Panc1 (cell line): ENCODE measurements around the gene HPN. TPM values are rescaled to one million over a fixed set of nuclear protein-coding genes. Genes with fewer than 3 reads are reported as not detected.

Experiments used
- ATAC-seq: fragments of 200-7000 bp; cut with Tn5 transposase; 2 replicates; pipeline ENCODE4 v1.9.1; 2020; ENCODE audit warnings: mild to moderate bottlenecking, moderate library complexity
- BruUV-seq: library from RNA; stranded (reverse); fragments of 400-500 nt; replicated peaks from 2 replicates; lab custom pipeline; 2021; lab: Mats Ljungman, UMichigan
- CTCF ChIA-PET: fragments of 300-600 bp; sonication (Branson Sonifier 250); formaldehyde crosslinking; loops from one replicate; lab custom pipeline; 2022; ENCODE audit warnings: antibody characterized with exemption; lab: Charles Lee
- POLR2A ChIA-PET: fragments of 300-600 bp; sonication (Branson Sonifier 250); formaldehyde crosslinking; loops from one replicate; lab custom pipeline; 2022; ENCODE audit warnings: antibody characterized with exemption; lab: Charles Lee
- DNase-seq: peaks from one replicate; pipeline ENCODE4 v3.0.0-alpha.2; 2010; ENCODE audit warnings: low read depth, low spot score
- H3K27ac ChIP-seq: 2 replicates; pipeline ENCODE4 v1.5.1; 2011; ENCODE audit warnings: mild to moderate bottlenecking, low read length, inconsistent platforms
- H3K27me3 ChIP-seq: fragments of 200-500 bp; sonication (Bioruptor generic); 2 replicates; pipeline ENCODE4 v1.6.0; 2014; ENCODE audit warnings: low read length, inconsistent platforms; ENCODE audit not compliant: control insufficient read depth, insufficient read depth
- H3K36me3 ChIP-seq: fragments of 200-500 bp; sonication (Bioruptor generic); 2 replicates; pipeline ENCODE4 v1.5.1; 2014; ENCODE audit warnings: inconsistent platforms, mild to moderate bottlenecking, low read length, moderate library complexity; ENCODE audit not compliant: control insufficient read depth, insufficient read depth
- H3K4me1 ChIP-seq: 2 replicates; pipeline ENCODE4 v1.5.1; 2011; ENCODE audit warnings: inconsistent platforms, mild to moderate bottlenecking, low read length, moderate library complexity; ENCODE audit not compliant: control insufficient read depth, insufficient read depth
- H3K4me3 ChIP-seq, 2 experiments: 2 replicates each; pipeline ENCODE4 v1.5.1; 2011 to 2012; ENCODE audit warnings: low read depth in 2 of 2, low read length in 2 of 2, mild to moderate bottlenecking in 2 of 2, inconsistent platforms in 1 of 2, moderate library complexity in 1 of 2
- H3K9me3 ChIP-seq: fragments of 200-500 bp; sonication (Bioruptor generic); 2 replicates; pipeline ENCODE4 v1.5.1; 2014; ENCODE audit warnings: low read depth, mild to moderate bottlenecking, inconsistent platforms, low read length, moderate library complexity; ENCODE audit not compliant: control insufficient read depth, insufficient read depth
- POLR2AphosphoS5 ChIP-seq: IDR thresholded peaks from 2 replicates; pipeline ENCODE4 v1.6.1; 2012; ENCODE audit warnings: mild to moderate bottlenecking, low read depth, low read length, moderate library complexity
- REST ChIP-seq, 2 experiments: IDR thresholded peaks; 2 replicates each; pipeline ENCODE4 v1.6.1; 2011 to 2012; ENCODE audit warnings: low read depth in 2 of 2, control low read depth in 1 of 2, low read length in 1 of 2, mild to moderate bottlenecking in 1 of 2, moderate library complexity in 1 of 2; ENCODE audit not compliant: insufficient read depth in 1 of 2
- SIN3A ChIP-seq: IDR thresholded peaks from 2 replicates; pipeline ENCODE4 v1.6.1; 2012; ENCODE audit warnings: low read depth, mild to moderate bottlenecking, low read length, moderate library complexity, borderline replicate concordance; ENCODE audit not compliant: insufficient read depth
- TCF7L2 ChIP-seq: IDR thresholded peaks from 2 replicates; pipeline ENCODE4 v1.6.1; 2011; ENCODE audit warnings: mild to moderate bottlenecking, low read depth, low read length, inconsistent platforms
- in situ Hi-C: cut with HindIII; loops from 2 replicates; pipeline ENCODE4 v1.10.0; 2016; ENCODE audit warnings: low sequenced_read_pairs, low pct_unique_long_range_greater_than_20kb
- intact Hi-C: fragments of 100-400 bp; cut with micrococcal nuclease; formaldehyde crosslinking; loops from one replicate; pipeline ENCODE4 v1.10.0; 2022; ENCODE audit not compliant: unreplicated experiment
- total RNA-seq: library from RNA; stranded (reverse); gene quantifications from one replicate; pipeline ENCODE4 v1.2.1, GENCODE V29; 2021; ENCODE audit not compliant: unreplicated experiment
- TF ChIP-seq, protein P1 (sequence below): fragments of 450-650 bp; IDR thresholded peaks from 2 replicates; pipeline ENCODE4 v1.5.1; 2017; ENCODE audit warnings: mild to moderate bottlenecking

Gene HPN
- total RNA-seq, 1 experiment from 2014 or later: 0.08 TPM

DNA sequence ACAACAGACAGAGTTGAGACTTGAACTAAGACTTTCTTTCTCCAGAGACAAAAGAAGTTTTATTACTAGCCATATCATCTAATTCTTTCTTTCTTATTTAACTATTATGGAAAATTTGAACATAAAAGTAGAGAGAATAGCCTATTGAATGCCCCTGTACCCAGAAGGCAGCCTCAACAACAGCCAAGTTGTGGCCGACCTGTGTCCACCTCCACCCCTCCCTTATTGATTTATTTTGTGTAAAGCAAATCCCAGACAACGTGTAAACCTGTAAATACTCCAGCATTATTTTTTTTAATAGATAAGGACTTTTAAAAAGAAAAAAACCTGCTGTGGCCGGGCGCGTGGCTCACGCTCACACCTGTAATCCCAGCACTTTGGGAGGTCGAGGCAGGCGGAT, 48.0 kb downstream of the HPN start:
- in situ Hi-C loops: no loop called here
- Histone ChIP-seq H3K36me3 (no peaks in the 10 kb centered on the region), H3K4me1 (peaks cover 8% of the 10 kb centered on the region), H3K9me3 (no peaks in the 10 kb centered on the region), H3K27ac (no peak overlapping the region), H3K27me3 (no peaks in the 10 kb centered on the region), H3K4me3 (no peak overlapping the region)
- ATAC-seq (no peak), DNase-seq (no peak)
- no TSS peak for BruUV-seq
- ChIA-PET CTCF (interaction anchor here (0.6 kb wide), 2 partner anchors 35 to 38 kb away, joined by 5 to 8 read pairs; no protein-coding TSS in a partner anchor), POLR2A (no interaction called here)
- intact Hi-C loops: no loop called here
- TF ChIP-seq POLR2AphosphoS5 (no peak), TCF7L2 (no peak), REST (IDR thresholded peaks at IDR 0.05; ENCODE audit: insufficient read depth in 1 of 2, low read depth in 2 of 2, low read length in 1 of 2) (no peak), SIN3A (no peak)

- in situ Hi-C loops: no loop called here
- Histone ChIP-seq H3K4me3 (peak overlapping the region; percentile 2 to 44; a peak in 2 of 4 replicates), H3K27me3 (no peaks in the 10 kb centered on the region), H3K9me3 (no peaks in the 10 kb centered on the region), H3K27ac (no peak overlapping the region), H3K36me3 (no peaks in the 10 kb centered on the region), H3K4me1 (peaks cover 8% of the 10 kb centered on the region)
- CTCF ChIA-PET: interaction anchor here (0.6 kb wide), 2 partner anchors 34 to 37 kb away, joined by 5 to 8 read pairs; no protein-coding TSS in a partner anchor
- TF ChIP-seq REST (IDR thresholded peaks at IDR 0.05; ENCODE audit: insufficient read depth in 1 of 2, low read depth in 2 of 2, low read length in 1 of 2) (no peak), POLR2AphosphoS5 (no peak), SIN3A (no peak), TCF7L2 (no peak)
- TF ChIP-seq, protein P1, sequence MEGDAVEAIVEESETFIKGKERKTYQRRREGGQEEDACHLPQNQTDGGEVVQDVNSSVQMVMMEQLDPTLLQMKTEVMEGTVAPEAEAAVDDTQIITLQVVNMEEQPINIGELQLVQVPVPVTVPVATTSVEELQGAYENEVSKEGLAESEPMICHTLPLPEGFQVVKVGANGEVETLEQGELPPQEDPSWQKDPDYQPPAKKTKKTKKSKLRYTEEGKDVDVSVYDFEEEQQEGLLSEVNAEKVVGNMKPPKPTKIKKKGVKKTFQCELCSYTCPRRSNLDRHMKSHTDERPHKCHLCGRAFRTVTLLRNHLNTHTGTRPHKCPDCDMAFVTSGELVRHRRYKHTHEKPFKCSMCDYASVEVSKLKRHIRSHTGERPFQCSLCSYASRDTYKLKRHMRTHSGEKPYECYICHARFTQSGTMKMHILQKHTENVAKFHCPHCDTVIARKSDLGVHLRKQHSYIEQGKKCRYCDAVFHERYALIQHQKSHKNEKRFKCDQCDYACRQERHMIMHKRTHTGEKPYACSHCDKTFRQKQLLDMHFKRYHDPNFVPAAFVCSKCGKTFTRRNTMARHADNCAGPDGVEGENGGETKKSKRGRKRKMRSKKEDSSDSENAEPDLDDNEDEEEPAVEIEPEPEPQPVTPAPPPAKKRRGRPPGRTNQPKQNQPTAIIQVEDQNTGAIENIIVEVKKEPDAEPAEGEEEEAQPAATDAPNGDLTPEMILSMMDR: no peak
- POLR2A ChIA-PET: no interaction called here
- intact Hi-C loops: loop anchor here (5.0 to 10.0 kb wide), 2 partner anchors 45 to 118 kb away; partner anchors contain the start of gene HPN
- peak; percentile 23 for ATAC-seq
- no peak for DNase-seq
- BruUV-seq: no TSS peak
Measured at GRCh38 chr19:35090160-35090505, 48.6 kb downstream of the HPN start.
